ENCODE data around the gene IFNAR1.

DNA sequence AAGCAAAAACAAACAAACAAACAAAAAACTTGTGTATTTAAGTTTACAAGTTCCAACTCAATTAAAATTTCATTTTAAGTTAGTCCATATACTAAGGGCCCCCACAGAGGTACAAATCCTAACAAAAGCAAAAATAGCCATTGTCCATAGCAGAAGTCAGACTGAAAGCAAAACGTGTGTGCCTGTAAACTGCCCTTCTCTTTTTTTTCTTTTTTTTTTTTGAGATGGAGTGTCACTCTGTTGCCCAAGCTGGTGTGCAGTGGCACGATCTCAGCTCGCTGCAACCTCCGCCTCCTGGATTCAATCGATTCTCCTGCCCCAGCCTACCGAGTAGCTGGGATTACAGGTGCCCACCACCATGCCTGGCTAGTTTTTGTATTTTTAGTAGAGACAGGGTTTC lies 66.9 kb downstream of the IFNAR1 start:
- TF ChIP-seq, protein P1, sequence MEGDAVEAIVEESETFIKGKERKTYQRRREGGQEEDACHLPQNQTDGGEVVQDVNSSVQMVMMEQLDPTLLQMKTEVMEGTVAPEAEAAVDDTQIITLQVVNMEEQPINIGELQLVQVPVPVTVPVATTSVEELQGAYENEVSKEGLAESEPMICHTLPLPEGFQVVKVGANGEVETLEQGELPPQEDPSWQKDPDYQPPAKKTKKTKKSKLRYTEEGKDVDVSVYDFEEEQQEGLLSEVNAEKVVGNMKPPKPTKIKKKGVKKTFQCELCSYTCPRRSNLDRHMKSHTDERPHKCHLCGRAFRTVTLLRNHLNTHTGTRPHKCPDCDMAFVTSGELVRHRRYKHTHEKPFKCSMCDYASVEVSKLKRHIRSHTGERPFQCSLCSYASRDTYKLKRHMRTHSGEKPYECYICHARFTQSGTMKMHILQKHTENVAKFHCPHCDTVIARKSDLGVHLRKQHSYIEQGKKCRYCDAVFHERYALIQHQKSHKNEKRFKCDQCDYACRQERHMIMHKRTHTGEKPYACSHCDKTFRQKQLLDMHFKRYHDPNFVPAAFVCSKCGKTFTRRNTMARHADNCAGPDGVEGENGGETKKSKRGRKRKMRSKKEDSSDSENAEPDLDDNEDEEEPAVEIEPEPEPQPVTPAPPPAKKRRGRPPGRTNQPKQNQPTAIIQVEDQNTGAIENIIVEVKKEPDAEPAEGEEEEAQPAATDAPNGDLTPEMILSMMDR (IDR thresholded peaks at IDR 0.05; ENCODE audit: insufficient read depth, low read length), result no peak
- no peak for TF ChIP-seq POLR2AphosphoS5 (IDR thresholded peaks at IDR 0.05; ENCODE audit: low read depth)
- TF ChIP-seq GABPA (IDR thresholded peaks at IDR 0.05; ENCODE audit: low read depth), result no peak
- TF ChIP-seq, protein P2, sequence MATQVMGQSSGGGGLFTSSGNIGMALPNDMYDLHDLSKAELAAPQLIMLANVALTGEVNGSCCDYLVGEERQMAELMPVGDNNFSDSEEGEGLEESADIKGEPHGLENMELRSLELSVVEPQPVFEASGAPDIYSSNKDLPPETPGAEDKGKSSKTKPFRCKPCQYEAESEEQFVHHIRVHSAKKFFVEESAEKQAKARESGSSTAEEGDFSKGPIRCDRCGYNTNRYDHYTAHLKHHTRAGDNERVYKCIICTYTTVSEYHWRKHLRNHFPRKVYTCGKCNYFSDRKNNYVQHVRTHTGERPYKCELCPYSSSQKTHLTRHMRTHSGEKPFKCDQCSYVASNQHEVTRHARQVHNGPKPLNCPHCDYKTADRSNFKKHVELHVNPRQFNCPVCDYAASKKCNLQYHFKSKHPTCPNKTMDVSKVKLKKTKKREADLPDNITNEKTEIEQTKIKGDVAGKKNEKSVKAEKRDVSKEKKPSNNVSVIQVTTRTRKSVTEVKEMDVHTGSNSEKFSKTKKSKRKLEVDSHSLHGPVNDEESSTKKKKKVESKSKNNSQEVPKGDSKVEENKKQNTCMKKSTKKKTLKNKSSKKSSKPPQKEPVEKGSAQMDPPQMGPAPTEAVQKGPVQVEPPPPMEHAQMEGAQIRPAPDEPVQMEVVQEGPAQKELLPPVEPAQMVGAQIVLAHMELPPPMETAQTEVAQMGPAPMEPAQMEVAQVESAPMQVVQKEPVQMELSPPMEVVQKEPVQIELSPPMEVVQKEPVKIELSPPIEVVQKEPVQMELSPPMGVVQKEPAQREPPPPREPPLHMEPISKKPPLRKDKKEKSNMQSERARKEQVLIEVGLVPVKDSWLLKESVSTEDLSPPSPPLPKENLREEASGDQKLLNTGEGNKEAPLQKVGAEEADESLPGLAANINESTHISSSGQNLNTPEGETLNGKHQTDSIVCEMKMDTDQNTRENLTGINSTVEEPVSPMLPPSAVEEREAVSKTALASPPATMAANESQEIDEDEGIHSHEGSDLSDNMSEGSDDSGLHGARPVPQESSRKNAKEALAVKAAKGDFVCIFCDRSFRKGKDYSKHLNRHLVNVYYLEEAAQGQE (IDR thresholded peaks at IDR 0.05; ENCODE audit: insufficient replicate concordance, low read depth), result no peak
- TF ChIP-seq SPI1 (IDR thresholded peaks at IDR 0.05; ENCODE audit: borderline replicate concordance, low read depth), result no peak

Measured in HL-60 (cell line).